Liver (tissue), 9 donors: Measurements from ENCODE around the gene NDUFA12. TPM values are rescaled to one million over a fixed set of nuclear protein-coding genes. Genes with fewer than 3 reads are reported as not detected.

ENCODE experiments used
- DNase-seq: peaks from one replicate; pipeline ENCODE4 v3.0.0-alpha.2; 2017; ENCODE audit warnings: low spot score
- H3K27ac ChIP-seq, 2 donors: one replicate each; pipeline ENCODE4 v1.7.0; 2013; ENCODE audit warnings: inconsistent platforms in 2 of 2, low read length in 2 of 2, control low read depth in 1 of 2, low read depth in 1 of 2, mild to moderate bottlenecking in 1 of 2
- H3K27me3 ChIP-seq, 4 donors: one replicate each; pipeline versions ENCODE4 v1.6.1 to v1.7.0; 2013; ENCODE audit warnings: low read length in 3 of 4, inconsistent platforms in 1 of 4, mild to moderate bottlenecking in 1 of 4, moderate library complexity in 1 of 4; ENCODE audit not compliant: control insufficient read depth in 4 of 4, insufficient read depth in 4 of 4
- H3K36me3 ChIP-seq, 4 donors: one replicate each; pipeline versions ENCODE4 v1.6.1 to v1.7.0; 2013; ENCODE audit warnings: low read length in 3 of 4, mild to moderate bottlenecking in 3 of 4, low read depth in 1 of 4, moderate library complexity in 1 of 4; ENCODE audit not compliant: control insufficient read depth in 4 of 4, insufficient read depth in 3 of 4
- H3K4me1 ChIP-seq, 4 donors: one replicate each; pipeline versions ENCODE4 v1.6.1 to v1.7.0; 2013; ENCODE audit warnings: low read length in 3 of 4, mild to moderate bottlenecking in 3 of 4, moderate library complexity in 1 of 4; ENCODE audit not compliant: control insufficient read depth in 4 of 4, insufficient read depth in 4 of 4
- H3K4me3 ChIP-seq, 3 donors: one replicate each; pipeline versions ENCODE4 v1.6.1 to v1.7.0; 2013; ENCODE audit warnings: low read length in 3 of 3, control low read depth in 1 of 3, low read depth in 1 of 3, mild to moderate bottlenecking in 1 of 3
- H3K9ac ChIP-seq, 2 donors: one replicate each; pipeline ENCODE4 v1.7.0; 2013; ENCODE audit warnings: low read length in 2 of 2, mild to moderate bottlenecking in 2 of 2, moderate library complexity in 2 of 2, control low read depth in 1 of 2, low read depth in 1 of 2
- H3K9me3 ChIP-seq, 4 donors: one replicate each; pipeline versions ENCODE4 v1.6.1 to v1.7.0; 2013; ENCODE audit warnings: low read length in 3 of 4; ENCODE audit not compliant: control insufficient read depth in 4 of 4
- EGR1 ChIP-seq, 2 donors: IDR thresholded peaks; 2 replicates each; pipeline ENCODE4 v1.6.1; 2016 to 2018; ENCODE audit warnings: antibody characterized with exemption in 2 of 2, low read depth in 2 of 2
- FOXA1 ChIP-seq: IDR thresholded peaks from 2 replicates; pipeline ENCODE4 v1.6.1; 2016; ENCODE audit warnings: antibody characterized with exemption
- FOXA2 ChIP-seq: IDR thresholded peaks from 2 replicates; pipeline ENCODE4 v1.6.1; 2016; ENCODE audit warnings: antibody characterized with exemption
- GABPA ChIP-seq, 2 donors: IDR thresholded peaks in 1 of 2; conservative IDR thresholded peaks in 1 of 2; 2 replicates each; pipeline ENCODE4 v1.6.1; 2016; ENCODE audit warnings: antibody characterized with exemption in 2 of 2, mild to moderate bottlenecking in 1 of 2, moderate library complexity in 1 of 2
- HNF4A ChIP-seq, 2 donors: conservative IDR thresholded peaks; 2 replicates each; pipeline ENCODE4 v1.6.1; 2016; ENCODE audit warnings: antibody characterized with exemption in 2 of 2, mild to moderate bottlenecking in 2 of 2
- HNF4G ChIP-seq: IDR thresholded peaks from 2 replicates; pipeline ENCODE4 v1.6.1; 2016; ENCODE audit warnings: antibody characterized with exemption
- JUND ChIP-seq, 2 donors: IDR thresholded peaks; 2 replicates each; pipeline ENCODE4 v1.6.1; 2016; ENCODE audit warnings: antibody characterized with exemption in 2 of 2
- NR2F2 ChIP-seq: IDR thresholded peaks from 2 replicates; pipeline ENCODE4 v1.6.1; 2016; ENCODE audit warnings: antibody characterized with exemption
- RAD21 ChIP-seq, 2 donors: IDR thresholded peaks; 2 replicates each; pipeline ENCODE4 v1.6.1; 2016; ENCODE audit warnings: antibody characterized with exemption in 2 of 2, mild to moderate bottlenecking in 2 of 2
- REST ChIP-seq: IDR thresholded peaks from 2 replicates; pipeline ENCODE4 v1.6.1; 2016; ENCODE audit warnings: antibody characterized with exemption, mild to moderate bottlenecking
- RXRA ChIP-seq, 2 donors: IDR thresholded peaks; 2 replicates each; pipeline ENCODE4 v1.6.1; 2017 to 2018; ENCODE audit warnings: antibody characterized with exemption in 2 of 2, mild to moderate bottlenecking in 1 of 2
- SP1 ChIP-seq: IDR thresholded peaks from 2 replicates; pipeline ENCODE4 v1.6.1; 2018; ENCODE audit warnings: antibody characterized with exemption, mild to moderate bottlenecking
- TAF1 ChIP-seq: conservative IDR thresholded peaks from 2 replicates; pipeline ENCODE4 v1.6.1; 2016; ENCODE audit warnings: antibody characterized with exemption, mild to moderate bottlenecking
- YY1 ChIP-seq: IDR thresholded peaks from 2 replicates; pipeline ENCODE4 v1.6.1; 2016; ENCODE audit warnings: antibody characterized with exemption, mild to moderate bottlenecking
- ZBTB33 ChIP-seq: IDR thresholded peaks from 2 replicates; pipeline ENCODE4 v1.6.1; 2016; ENCODE audit warnings: antibody characterized with exemption
- WGBS: extraction: QIAGEN DNeasy Blood & Tissue Kit; methylation state at CpG from one replicate; pipeline ENCODE4 v1.1.7; 2013; 5-methylcytosine and 5-hydroxymethylcytosine counted together
- polyA plus RNA-seq, 2 donors: library from polyadenylated mRNA; stranded (reverse) in 1 of 2; unstranded in 1 of 2; fragments of 200-250 nt in 1 of 2; fragments of >200 nt in 1 of 2; fragmentation: Nextera tagmentation in 1 of 2; extraction: Ambion mirVana in 1 of 2; gene quantifications; one replicate each; pipeline versions ENCODE4 v1.2.1 to v1.2.3, GENCODE V29; 2013 to 2015
- total RNA-seq, 2 donors: library from RNA; depleted of rRNA; stranded (reverse); fragments of >200 nt; gene quantifications; one replicate each; pipeline ENCODE4 v1.2.3, GENCODE V29; 2014
- TF ChIP-seq, protein P1 (sequence below): fragments of 150-350 bp; IDR thresholded peaks from 2 replicates; pipeline ENCODE4 v1.5.1; 2017; ENCODE audit warnings: improper control_type of control experiment, low read depth, low read length; ENCODE audit not compliant: missing input control
- TF ChIP-seq, protein P2 (sequence below): IDR thresholded peaks from 2 replicates; pipeline ENCODE4 v1.6.1; 2016; ENCODE audit warnings: antibody characterized with exemption
- TF ChIP-seq, protein P3 (sequence below): IDR thresholded peaks from 2 replicates; pipeline ENCODE4 v1.6.1; 2016; ENCODE audit warnings: antibody characterized with exemption
- donor health status: healthy.
- donor health status: healthy.
- donor health status: healthy.
- donor health status: healthy.
- donor health status: healthy.

The NDUFA12 gene
- total RNA-seq (10 to 100 TPM; 34.8 to 45.3 TPM), polyA plus RNA-seq (10 to 100 TPM; 69.6 to 91.8 TPM)

DNA sequence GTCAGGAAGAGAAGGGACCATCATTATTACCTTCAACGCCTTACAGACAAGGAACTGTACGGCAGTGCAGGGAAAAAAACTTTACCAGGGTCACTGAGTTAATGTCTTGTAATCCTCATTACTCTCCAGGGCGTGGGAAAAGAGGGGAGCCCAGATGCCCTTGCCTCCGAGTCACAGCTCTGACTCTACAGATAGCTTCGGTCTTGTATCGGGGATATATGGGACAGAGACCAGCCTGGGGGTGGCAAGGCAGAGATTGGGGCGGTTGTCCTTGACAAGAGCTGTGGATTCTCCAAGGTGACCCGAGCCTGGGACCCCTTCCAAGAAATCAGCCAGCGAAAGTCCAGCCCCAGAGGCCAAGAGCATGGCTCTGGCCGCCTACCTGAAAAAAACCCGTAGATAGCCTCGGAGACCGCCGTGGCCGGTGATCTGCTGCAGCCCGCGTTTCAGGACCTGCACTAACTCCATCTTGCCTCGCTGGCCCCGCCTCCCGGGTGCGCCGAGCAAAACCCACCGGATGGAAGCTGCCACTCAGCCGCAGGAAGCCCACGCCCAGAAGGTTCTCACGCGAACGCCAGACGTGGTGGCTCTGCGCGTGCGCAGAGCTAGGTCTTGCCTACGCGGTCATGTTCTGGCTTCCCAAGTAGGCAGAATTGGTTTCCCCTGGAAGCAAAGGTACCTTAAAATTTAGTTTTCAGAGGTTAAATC lies at the start of gene NDUFA12:
NDUFA12 (minus strand) TSS at position 485 of the 708 bp plus-strand sequence; CDS start at position 468, 17 bp downstream.
- Histone ChIP-seq H3K27ac (peak within 1 kb of the TSS; percentile 68 to 76), H3K27me3 (no peaks in the 10 kb centered on the region), H3K9ac (peak within 1 kb of the TSS; percentile 47 to 81), H3K4me1 (peaks cover 0 to 10% (median 8%) of the 10 kb centered on the region in 4 donors), H3K4me3 (peak within 1 kb of the TSS; percentile 87 to 98 (median 90)), H3K36me3 (peaks cover 0 to 2% (median 0%) of the 10 kb centered on the region in 4 donors), H3K9me3 (peaks cover 0 to 3% (median 0%) of the 10 kb centered on the region in 4 donors)
- TF ChIP-seq EGR1 (IDR thresholded peaks at IDR 0.05; ENCODE audit: low read depth in 2 of 2) (no peak), RXRA (IDR thresholded peaks at IDR 0.05) (no peak), GABPA (IDR thresholded peaks at IDR 0.05 in 1 of 2, conservative IDR thresholded peaks at IDR 0.05 in 1 of 2) (peak; percentile 44 to 82), RAD21 (IDR thresholded peaks at IDR 0.05) (peak; percentile 24 to 49), FOXA2 (no peak), REST (peak; percentile 60), HNF4A (conservative IDR thresholded peaks at IDR 0.05) (no peak), YY1 (peak; percentile 98), NR2F2 (no peak), HNF4G (no peak), FOXA1 (no peak), SP1 (peak; percentile 32), ZBTB33 (peak; percentile 71), JUND (IDR thresholded peaks at IDR 0.05) (no peak), TAF1 (peak; percentile 43)
- TF ChIP-seq, protein P1, sequence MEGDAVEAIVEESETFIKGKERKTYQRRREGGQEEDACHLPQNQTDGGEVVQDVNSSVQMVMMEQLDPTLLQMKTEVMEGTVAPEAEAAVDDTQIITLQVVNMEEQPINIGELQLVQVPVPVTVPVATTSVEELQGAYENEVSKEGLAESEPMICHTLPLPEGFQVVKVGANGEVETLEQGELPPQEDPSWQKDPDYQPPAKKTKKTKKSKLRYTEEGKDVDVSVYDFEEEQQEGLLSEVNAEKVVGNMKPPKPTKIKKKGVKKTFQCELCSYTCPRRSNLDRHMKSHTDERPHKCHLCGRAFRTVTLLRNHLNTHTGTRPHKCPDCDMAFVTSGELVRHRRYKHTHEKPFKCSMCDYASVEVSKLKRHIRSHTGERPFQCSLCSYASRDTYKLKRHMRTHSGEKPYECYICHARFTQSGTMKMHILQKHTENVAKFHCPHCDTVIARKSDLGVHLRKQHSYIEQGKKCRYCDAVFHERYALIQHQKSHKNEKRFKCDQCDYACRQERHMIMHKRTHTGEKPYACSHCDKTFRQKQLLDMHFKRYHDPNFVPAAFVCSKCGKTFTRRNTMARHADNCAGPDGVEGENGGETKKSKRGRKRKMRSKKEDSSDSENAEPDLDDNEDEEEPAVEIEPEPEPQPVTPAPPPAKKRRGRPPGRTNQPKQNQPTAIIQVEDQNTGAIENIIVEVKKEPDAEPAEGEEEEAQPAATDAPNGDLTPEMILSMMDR, result no peak
- TF ChIP-seq, protein P2, sequence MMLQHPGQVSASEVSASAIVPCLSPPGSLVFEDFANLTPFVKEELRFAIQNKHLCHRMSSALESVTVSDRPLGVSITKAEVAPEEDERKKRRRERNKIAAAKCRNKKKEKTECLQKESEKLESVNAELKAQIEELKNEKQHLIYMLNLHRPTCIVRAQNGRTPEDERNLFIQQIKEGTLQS, result no peak
- TF ChIP-seq, protein P3, sequence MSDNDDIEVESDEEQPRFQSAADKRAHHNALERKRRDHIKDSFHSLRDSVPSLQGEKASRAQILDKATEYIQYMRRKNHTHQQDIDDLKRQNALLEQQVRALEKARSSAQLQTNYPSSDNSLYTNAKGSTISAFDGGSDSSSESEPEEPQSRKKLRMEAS, result peak; percentile 82
- peak; percentile 93 for DNase-seq
- under 1% methylated on average over 34 of the region's 34 CpGs for WGBS
